H9 (cell line): ENCODE measurements around the gene LIF. TPM values are rescaled to one million over a fixed set of nuclear protein-coding genes. Genes with fewer than 3 reads are reported as not detected.

ENCODE experiments used
- DNase-seq: peaks from one replicate; pipeline ENCODE4 v3.0.0-alpha.2; 2017
- H2AFZ ChIP-seq: one replicate; pipeline ENCODE4 v1.6.1; 2013; ENCODE audit warnings: mild to moderate bottlenecking, low read length, control low read depth, moderate library complexity
- H2AK5ac ChIP-seq: 2 replicates; pipeline ENCODE4 v1.6.1; 2013; ENCODE audit warnings: low read length, control low read depth, mixed read lengths; ENCODE audit not compliant: insufficient read length
- H2BK120ac ChIP-seq: one replicate; pipeline ENCODE4 v1.6.1; 2013; ENCODE audit warnings: low read depth, mild to moderate bottlenecking, low read length, control low read depth, inconsistent platforms; ENCODE audit not compliant: poor library complexity, severe bottlenecking
- H2BK12ac ChIP-seq: 2 replicates; pipeline ENCODE4 v1.6.1; 2013; ENCODE audit warnings: low read length, control low read depth, mixed read lengths, low read depth; ENCODE audit not compliant: insufficient read length
- H2BK15ac ChIP-seq: 2 replicates; pipeline ENCODE4 v1.6.1; 2013; ENCODE audit warnings: low read depth, low read length, control low read depth
- H2BK20ac ChIP-seq: one replicate; pipeline ENCODE4 v1.6.1; 2013; ENCODE audit warnings: low read depth, mild to moderate bottlenecking, low read length, control low read depth, inconsistent platforms; ENCODE audit not compliant: poor library complexity, severe bottlenecking
- H2BK5ac ChIP-seq: 2 replicates; pipeline ENCODE4 v1.6.1; 2013; ENCODE audit warnings: low read length, control low read depth, mixed read lengths; ENCODE audit not compliant: insufficient read length
- H3K14ac ChIP-seq: 2 replicates; pipeline ENCODE4 v1.6.1; 2013; ENCODE audit warnings: low read length, control low read depth; ENCODE audit not compliant: insufficient read depth
- H3K18ac ChIP-seq: 2 replicates; pipeline ENCODE4 v1.6.1; 2013; ENCODE audit warnings: low read depth, mild to moderate bottlenecking, mixed read lengths, low read length, control low read depth; ENCODE audit not compliant: insufficient read length
- H3K23ac ChIP-seq: 2 replicates; pipeline ENCODE4 v1.6.1; 2013; ENCODE audit warnings: low read length, control low read depth, mixed read lengths, low read depth; ENCODE audit not compliant: insufficient read length
- H3K23me2 ChIP-seq: 2 replicates; pipeline ENCODE4 v1.6.1; 2013; ENCODE audit warnings: low read depth, mild to moderate bottlenecking, mixed read lengths, low read length, control low read depth; ENCODE audit not compliant: insufficient read length, poor library complexity, severe bottlenecking
- H3K27ac ChIP-seq: 2 replicates; pipeline ENCODE4 v1.5.1; 2013; ENCODE audit warnings: low read length, control low read depth, mixed read lengths, low read depth; ENCODE audit not compliant: insufficient read length
- H3K27me3 ChIP-seq: 2 replicates; pipeline ENCODE4 v1.6.1; 2013; ENCODE audit warnings: low read length, control low read depth, inconsistent platforms; ENCODE audit not compliant: insufficient read depth
- H3K4ac ChIP-seq: 2 replicates; pipeline ENCODE4 v1.6.1; 2013; ENCODE audit warnings: low read depth, mild to moderate bottlenecking, control low read depth, inconsistent platforms, low read length, moderate library complexity
- H3K4me1 ChIP-seq: 2 replicates; pipeline ENCODE4 v1.6.1; 2013; ENCODE audit warnings: low read length, control low read depth, inconsistent platforms; ENCODE audit not compliant: insufficient read depth
- H3K4me2 ChIP-seq: 2 replicates; pipeline ENCODE4 v1.6.1; 2013; ENCODE audit warnings: low read length, control low read depth, mixed read lengths; ENCODE audit not compliant: insufficient read length, insufficient read depth
- H3K56ac ChIP-seq: 2 replicates; pipeline ENCODE4 v1.6.1; 2013; ENCODE audit warnings: low read depth, mild to moderate bottlenecking, mixed read lengths, low read length, control low read depth; ENCODE audit not compliant: insufficient read length
- H3K79me1 ChIP-seq: 2 replicates; pipeline ENCODE4 v1.6.1; 2013; ENCODE audit warnings: low read depth, mild to moderate bottlenecking, moderate library complexity, low read length, control low read depth, inconsistent platforms; ENCODE audit not compliant: insufficient read depth, poor library complexity, severe bottlenecking
- H3K79me2 ChIP-seq: 2 replicates; pipeline ENCODE4 v1.6.1; 2013; ENCODE audit warnings: low read length, control low read depth, inconsistent platforms; ENCODE audit not compliant: insufficient read depth
- H3K9ac ChIP-seq: 2 replicates; pipeline ENCODE4 v1.6.1; 2013; ENCODE audit warnings: low read length, control low read depth, mixed read lengths; ENCODE audit not compliant: insufficient read length; ENCODE audit errors: extremely low read depth
- H3K9me3 ChIP-seq: one replicate; pipeline ENCODE4 v1.6.1; 2013; ENCODE audit warnings: low read depth, low read length, inconsistent platforms; ENCODE audit not compliant: control insufficient read depth
- H3T11ph ChIP-seq: one replicate; pipeline ENCODE4 v1.6.1; 2013; ENCODE audit warnings: mild to moderate bottlenecking, low read length, control low read depth, inconsistent platforms
- H4K20me1 ChIP-seq: one replicate; pipeline ENCODE4 v1.6.1; 2013; ENCODE audit not compliant: control insufficient read depth, insufficient read length, insufficient read depth
- H4K5ac ChIP-seq: 2 replicates; pipeline ENCODE4 v1.6.1; 2013; ENCODE audit warnings: low read depth, mild to moderate bottlenecking, mixed read lengths, low read length, control low read depth; ENCODE audit not compliant: insufficient read length
- H4K8ac ChIP-seq: replicated peaks from 2 replicates; pipeline ENCODE4 v1.6.1; 2013; ENCODE audit warnings: low read length, control low read depth, mixed read lengths, low read depth; ENCODE audit not compliant: insufficient read length
- H4K91ac ChIP-seq: 2 replicates; pipeline ENCODE4 v1.6.1; 2013; ENCODE audit warnings: low read depth, mild to moderate bottlenecking, moderate library complexity, mixed read lengths, low read length, control low read depth; ENCODE audit not compliant: insufficient read length
- H3K27ac Mint-ChIP-seq, 3 experiments: 2 replicates in 2 of 3; 3 replicates in 1 of 3; pipeline ENCODE4 v1.8.0; 2020 to 2021; ENCODE audit warnings: mixed read lengths in 3 of 3, mild to moderate bottlenecking in 1 of 3, moderate library complexity in 1 of 3
- H3K27me3 Mint-ChIP-seq: 2 replicates; pipeline ENCODE4 v1.8.0; 2021; ENCODE audit warnings: low read depth, mild to moderate bottlenecking, moderate library complexity, mixed read lengths
- H3K36me3 Mint-ChIP-seq, 3 experiments: 2 replicates in 2 of 3; 3 replicates in 1 of 3; pipeline ENCODE4 v1.8.0; 2020 to 2021; ENCODE audit warnings: low read depth in 3 of 3, mixed read lengths in 3 of 3; ENCODE audit not compliant: insufficient read depth in 1 of 3
- H3K4me1 Mint-ChIP-seq, 2 experiments: 2 replicates each; pipeline ENCODE4 v1.8.0; 2020; ENCODE audit warnings: mixed read lengths in 2 of 2
- H3K4me3 Mint-ChIP-seq, 2 experiments: 2 replicates in 1 of 2; 3 replicates in 1 of 2; pipeline ENCODE4 v1.8.0; 2020 to 2021; ENCODE audit warnings: mild to moderate bottlenecking in 2 of 2, mixed read lengths in 2 of 2, moderate library complexity in 1 of 2
- H3K9me3 Mint-ChIP-seq, 2 experiments: 2 replicates in 1 of 2; 3 replicates in 1 of 2; pipeline ENCODE4 v1.8.0; 2020; ENCODE audit warnings: mild to moderate bottlenecking in 2 of 2, mixed read lengths in 2 of 2, moderate library complexity in 1 of 2
- CTCF ChIP-seq: fragments of 200-600 bp; sonication (generic); conservative IDR thresholded peaks from 3 replicates; pipeline ENCODE4 v1.8.0; 2021; ENCODE audit warnings: antibody characterized with exemption, mild to moderate bottlenecking
- WGBS: extraction: QIAGEN DNeasy Blood & Tissue Kit; methylation state at CpG from one replicate; pipeline ENCODE4 v1.1.7; 2013; ENCODE audit warnings: missing lambda C conversion rate, low lambda C conversion rate, mixed read lengths; ENCODE audit not compliant: insufficient read length; ENCODE audit errors: extremely low coverage; 5-methylcytosine and 5-hydroxymethylcytosine counted together
- total RNA-seq: library from RNA; stranded (reverse); gene quantifications from 2 replicates; pipeline ENCODE4 v1.2.1, GENCODE V29; 2021

The LIF gene
- total RNA-seq, 1 experiment from 2014 or later, result 6.1 TPM

- no peak overlapping the region for H2BK12ac ChIP-seq
- H3K79me1 ChIP-seq, result no peaks in the 10 kb centered on the region
- no peak overlapping the region for H2BK20ac ChIP-seq
- no peak overlapping the region for H2AK5ac ChIP-seq
- no peak overlapping the region for H2BK5ac ChIP-seq
- no peak overlapping the region for H3K4me2 ChIP-seq
- no peak overlapping the region for H3K23ac ChIP-seq
- Mint-ChIP-seq H3K4me3 (no peak overlapping the region), H3K9me3 (no peaks in the 10 kb centered on the region; a peak in 1 of 5 replicates), H3K36me3 (no peaks in the 10 kb centered on the region), H3K27me3 (peaks cover 15% of the 10 kb centered on the region), H3K27ac (no peak overlapping the region), H3K4me1 (peaks cover 27 to 36% of the 10 kb centered on the region in 2 experiments)
- no peak overlapping the region for H4K5ac ChIP-seq
- no CpG with 5 or more reads among the region's 6 CpGs for WGBS
- no peak overlapping the region for H2AFZ ChIP-seq
- H3K56ac ChIP-seq, result no peak overlapping the region
- H3T11ph ChIP-seq, result no peak overlapping the region
- no peak overlapping the region for H3K9ac ChIP-seq
- no peak overlapping the region for H2BK120ac ChIP-seq
- TF ChIP-seq CTCF, result no peak
- H2BK15ac ChIP-seq, result no peak overlapping the region
- no peak overlapping the region for H4K8ac ChIP-seq
- H4K20me1 ChIP-seq, result no peaks in the 10 kb centered on the region
- H3K27ac ChIP-seq, result no peak overlapping the region
- H3K23me2 ChIP-seq, result no peaks in the 10 kb centered on the region
- no peak overlapping the region for H3K14ac ChIP-seq
- H3K18ac ChIP-seq, result no peak overlapping the region
- H3K79me2 ChIP-seq, result no peaks in the 10 kb centered on the region
- no peaks in the 10 kb centered on the region for H3K9me3 ChIP-seq
- H3K27me3 ChIP-seq, result no peaks in the 10 kb centered on the region; the same call in 1 of the 2 replicates
- no peak overlapping the region for H4K91ac ChIP-seq
- no peak for DNase-seq
- no peak overlapping the region for H3K4ac ChIP-seq
- H3K4me1 ChIP-seq, result peaks cover 2% of the 10 kb centered on the region; the same call in 1 of the 2 replicates
Measured at GRCh38 chr22:30209642-30210041, 36.9 kb downstream of the LIF start.
